Vagina (tissue), 2 donors: Measurements from ENCODE around the gene ADAMTS17. TPM values are rescaled to one million over a fixed set of nuclear protein-coding genes. Genes with fewer than 3 reads are reported as not detected.

Source experiments
- DNase-seq, 2 donors: peaks; one replicate each; pipeline ENCODE4 v3.0.0-alpha.2; 2017; ENCODE audit errors: extremely low spot score in 2 of 2
- H3K27ac ChIP-seq: fragments of 200-600 bp; sonication (generic); one replicate; pipeline ENCODE4 v1.5.1; 2019
- H3K27me3 ChIP-seq: fragments of 200-600 bp; sonication (generic); one replicate; pipeline ENCODE4 v1.5.1; 2019
- H3K36me3 ChIP-seq, 2 donors: fragments of 200-600 bp; sonication (generic); one replicate each; pipeline ENCODE4 v1.5.1; 2017 to 2019
- H3K4me1 ChIP-seq: fragments of 200-600 bp; sonication (generic); one replicate; pipeline ENCODE4 v1.5.1; 2019
- H3K4me3 ChIP-seq, 2 donors: fragments of 200-600 bp; sonication (generic); 1 replicate in 1 of 2; 2 replicates in 1 of 2; pipeline ENCODE4 v1.5.1; 2016 to 2019
- H3K9me3 ChIP-seq: fragments of 200-600 bp; sonication (generic); one replicate; pipeline ENCODE4 v1.5.1; 2019
- CTCF ChIP-seq, 3 experiments: fragments of 450-650 bp in 2 of 3; fragments of 200-600 bp in 1 of 3; sonication (generic) in 1 of 3; IDR thresholded peaks; one replicate each; pipeline ENCODE4 v1.5.1; 2017 to 2019; ENCODE audit warnings: antibody characterized with exemption in 3 of 3, mild to moderate bottlenecking in 2 of 3, moderate library complexity in 2 of 3
- POLR2A ChIP-seq, 2 donors: fragments of 450-650 bp; IDR thresholded peaks; one replicate each; pipeline ENCODE4 v1.6.1; 2017; ENCODE audit warnings: antibody characterized with exemption in 2 of 2, mild to moderate bottlenecking in 2 of 2, moderate library complexity in 2 of 2
- POLR2AphosphoS5 ChIP-seq, 2 donors: sonication (generic); formaldehyde crosslinking; IDR thresholded peaks; one replicate each; pipeline ENCODE4 v1.9.0; 2017; ENCODE audit warnings: antibody characterized with exemption in 2 of 2, mild to moderate bottlenecking in 2 of 2, low read depth in 1 of 2; ENCODE audit not compliant: insufficient read depth in 1 of 2
- intact Hi-C: fragments of 100-400 bp; cut with DNase I; formaldehyde crosslinking; loops from one replicate; pipeline ENCODE4 v1.15.1; 2023
- total RNA-seq: library from RNA; depleted of rRNA; stranded (reverse); fragments of >200 nt; gene quantifications from one replicate; pipeline ENCODE4 v1.2.3, GENCODE V29; 2016

Gene ADAMTS17
- total RNA-seq, 1 donor from 2014 or later: 16.0 TPM

- TF ChIP-seq POLR2A (IDR thresholded peaks at IDR 0.05): no peak
- TF ChIP-seq POLR2AphosphoS5 (IDR thresholded peaks at IDR 0.05; ENCODE audit: insufficient read depth in 1 of 2, low read depth in 1 of 2): no peak
- TF ChIP-seq CTCF (IDR thresholded peaks at IDR 0.05): no peak
- Histone ChIP-seq H3K9me3 (no peaks in the 10 kb centered on the region), H3K4me3 (no peak overlapping the region), H3K27me3 (no peaks in the 10 kb centered on the region), H3K36me3 (no peaks in the 10 kb centered on the region), H3K27ac (no peak overlapping the region), H3K4me1 (no peaks in the 10 kb centered on the region)
- intact Hi-C loops: no loop called here
- no peak for DNase-seq
Observed at GRCh38 chr15:100052716-100053473, 288.9 kb downstream of the ADAMTS17 start.

- H3K4me1 ChIP-seq: no peaks in the 10 kb centered on the region
- no peaks in the 10 kb centered on the region for H3K36me3 ChIP-seq
- TF ChIP-seq POLR2AphosphoS5 (IDR thresholded peaks at IDR 0.05; ENCODE audit: insufficient read depth in 1 of 2, low read depth in 1 of 2) (no peak), CTCF (IDR thresholded peaks at IDR 0.05) (no peak), POLR2A (IDR thresholded peaks at IDR 0.05) (no peak)
- peak in 1 of 2 donors; percentile 81 for DNase-seq
- no peaks in the 10 kb centered on the region for H3K27me3 ChIP-seq
- H3K9me3 ChIP-seq: no peaks in the 10 kb centered on the region
- no peak overlapping the region for H3K27ac ChIP-seq
- intact Hi-C loops: no loop called here
- no peak overlapping the region for H3K4me3 ChIP-seq
Observed at GRCh38 chr15:100050877-100051786, 290.6 kb downstream of the ADAMTS17 start.

- H3K4me3 ChIP-seq: no peak overlapping the region
- H3K9me3 ChIP-seq: no peaks in the 10 kb centered on the region
- H3K36me3 ChIP-seq: no peaks in the 10 kb centered on the region
- no peaks in the 10 kb centered on the region for H3K27me3 ChIP-seq
- intact Hi-C loops: no loop called here
- H3K4me1 ChIP-seq: no peaks in the 10 kb centered on the region
- H3K27ac ChIP-seq: no peak overlapping the region
- DNase-seq: peak in 1 of 2 donors; percentile 64
- TF ChIP-seq CTCF (IDR thresholded peaks at IDR 0.05) (no peak), POLR2AphosphoS5 (IDR thresholded peaks at IDR 0.05; ENCODE audit: insufficient read depth in 1 of 2, low read depth in 1 of 2) (no peak), POLR2A (IDR thresholded peaks at IDR 0.05) (no peak)
Observed at GRCh38 chr15:100049936-100050876, 291.6 kb downstream of the ADAMTS17 start.

- TF ChIP-seq POLR2A (IDR thresholded peaks at IDR 0.05): no peak
- TF ChIP-seq CTCF (IDR thresholded peaks at IDR 0.05): no peak
- no peak for TF ChIP-seq POLR2AphosphoS5 (IDR thresholded peaks at IDR 0.05; ENCODE audit: insufficient read depth in 1 of 2, low read depth in 1 of 2)
- Histone ChIP-seq H3K4me3 (no peak overlapping the region), H3K9me3 (no peaks in the 10 kb centered on the region), H3K27me3 (no peaks in the 10 kb centered on the region), H3K27ac (no peak overlapping the region), H3K4me1 (no peaks in the 10 kb centered on the region), H3K36me3 (no peaks in the 10 kb centered on the region)
- peak in 1 of 2 donors; percentile 76 for DNase-seq
- intact Hi-C loops: no loop called here
Observed at GRCh38 chr15:100049483-100049882, 292.3 kb downstream of the ADAMTS17 start.
